ENCODE results near the gene FOSL2.

DNA sequence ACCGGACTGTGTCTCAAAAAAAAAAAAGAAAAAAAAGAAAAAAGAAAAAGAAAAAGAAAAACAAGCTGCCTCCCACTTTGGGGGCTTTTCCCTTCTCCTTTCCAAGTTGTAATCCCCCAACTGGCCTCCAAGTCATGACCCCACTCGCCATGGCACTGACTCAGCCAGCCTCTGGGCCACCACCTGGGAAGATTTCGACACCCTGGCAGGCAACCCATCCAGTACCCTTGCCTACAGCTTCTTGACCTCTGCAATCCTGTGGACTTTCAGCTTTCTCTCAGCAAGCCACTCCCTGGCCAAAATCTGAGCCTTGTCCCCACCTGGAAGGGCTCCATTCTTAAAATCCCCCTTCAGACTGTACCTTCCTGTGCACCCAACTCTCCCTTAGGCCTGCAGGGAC lies 22.3 kb upstream of the FOSL2 start:
- TF ChIP-seq, protein P1, sequence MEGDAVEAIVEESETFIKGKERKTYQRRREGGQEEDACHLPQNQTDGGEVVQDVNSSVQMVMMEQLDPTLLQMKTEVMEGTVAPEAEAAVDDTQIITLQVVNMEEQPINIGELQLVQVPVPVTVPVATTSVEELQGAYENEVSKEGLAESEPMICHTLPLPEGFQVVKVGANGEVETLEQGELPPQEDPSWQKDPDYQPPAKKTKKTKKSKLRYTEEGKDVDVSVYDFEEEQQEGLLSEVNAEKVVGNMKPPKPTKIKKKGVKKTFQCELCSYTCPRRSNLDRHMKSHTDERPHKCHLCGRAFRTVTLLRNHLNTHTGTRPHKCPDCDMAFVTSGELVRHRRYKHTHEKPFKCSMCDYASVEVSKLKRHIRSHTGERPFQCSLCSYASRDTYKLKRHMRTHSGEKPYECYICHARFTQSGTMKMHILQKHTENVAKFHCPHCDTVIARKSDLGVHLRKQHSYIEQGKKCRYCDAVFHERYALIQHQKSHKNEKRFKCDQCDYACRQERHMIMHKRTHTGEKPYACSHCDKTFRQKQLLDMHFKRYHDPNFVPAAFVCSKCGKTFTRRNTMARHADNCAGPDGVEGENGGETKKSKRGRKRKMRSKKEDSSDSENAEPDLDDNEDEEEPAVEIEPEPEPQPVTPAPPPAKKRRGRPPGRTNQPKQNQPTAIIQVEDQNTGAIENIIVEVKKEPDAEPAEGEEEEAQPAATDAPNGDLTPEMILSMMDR (IDR thresholded peaks at IDR 0.05) = no peak
- no peak for TF ChIP-seq POLR2A (IDR thresholded peaks at IDR 0.05)

All from Peyer's patch (tissue), 4 donors.